GM19240 (cell line): ENCODE data around the gene SLF1.
"Not testable (repeated sequence)": the region's sequence is repeated elsewhere in the genome, so short reads cannot be mapped to it uniquely, and the experiment has no call there.

Source experiments
- DNase-seq: peaks from one replicate; pipeline ENCODE4 v3.0.0; 2011; ENCODE audit warnings: low spot score; ENCODE audit not compliant: insufficient read length

Gene SLF1

GRCh38 chr5:94618493-94619328 is at the start of gene SLF1, which contains the start of gene KIAA0825:
Gene SLF1 (plus strand): TSS chr5:94618669. CDS start chr5:94628811, 10,142 bp downstream.
Gene KIAA0825 (minus strand): TSS chr5:94618604. CDS start chr5:94537126, 81,478 bp downstream.
- peak; percentile 58 for DNase-seq

GRCh38 chr5:94571415-94571814 is 47.1 kb upstream of the SLF1 start:
- DNase-seq, result no peak

GRCh38 chr5:94573349-94573748 is 45.1 kb upstream of the SLF1 start:
- not testable (repeated sequence) for DNase-seq

GRCh38 chr5:94575196-94575595 is 43.3 kb upstream of the SLF1 start:
- no peak for DNase-seq

- peak; percentile 3 for DNase-seq
Measured at GRCh38 chr5:94577466-94578245, 40.8 kb upstream of the SLF1 start.

GRCh38 chr5:94595281-94595840 is 23.1 kb upstream of the SLF1 start:
- no peak for DNase-seq

GRCh38 chr5:94613583-94613982 is 4.9 kb upstream of the SLF1 start:
- no peak for DNase-seq

- no peak for DNase-seq
Measured at GRCh38 chr5:94614156-94614805, 4.2 kb upstream of the SLF1 start.

- DNase-seq, result no peak
Measured at GRCh38 chr5:94615862-94616261, 2.6 kb upstream of the SLF1 start.

- no peak for DNase-seq
Measured at GRCh38 chr5:94618029-94618492, 408 bp upstream of the SLF1 start.

- no peak for DNase-seq
Measured at GRCh38 chr5:94620256-94620655, 1.8 kb downstream of the SLF1 start.

- DNase-seq, result no peak
Measured at GRCh38 chr5:94621763-94622162, 3.3 kb downstream of the SLF1 start.

GRCh38 chr5:94623011-94623410 is 4.5 kb downstream of the SLF1 start:
- no peak for DNase-seq

- no peak for DNase-seq
Measured at GRCh38 chr5:94623877-94624276, 5.4 kb downstream of the SLF1 start.

- no peak for DNase-seq
Measured at GRCh38 chr5:94627191-94627590, 8.7 kb downstream of the SLF1 start.

- no peak for DNase-seq
Measured at GRCh38 chr5:94632024-94632423, 13.6 kb downstream of the SLF1 start.

GRCh38 chr5:94640176-94640575 is 21.7 kb downstream of the SLF1 start:
- DNase-seq, result no peak

GRCh38 chr5:94645053-94645452 is 26.6 kb downstream of the SLF1 start:
- DNase-seq, result no peak

- DNase-seq, result no peak
Measured at GRCh38 chr5:94646758-94647157, 28.3 kb downstream of the SLF1 start.

- no peak for DNase-seq
Measured at GRCh38 chr5:94649874-94650273, 31.4 kb downstream of the SLF1 start.

GRCh38 chr5:94658272-94658671 is 39.8 kb downstream of the SLF1 start:
- DNase-seq, result no peak
